Smooth muscle cell (in vitro differentiated cells): ENCODE measurements around the gene CLDN11. TPM values are rescaled to one million over a fixed set of nuclear protein-coding genes. Genes with fewer than 3 reads are reported as not detected.

Experiments used
- DNase-seq: peaks from one replicate; lab custom pipeline; 2025; ENCODE audit not compliant: unreplicated experiment; lab: John Stamatoyannopoulos, UW
- H2AFZ ChIP-seq: fragments of 200-600 bp; sonication (generic); 2 replicates; pipeline ENCODE4 v1.6.0; 2016; ENCODE audit warnings: antibody characterized with exemption, low read depth, mild to moderate bottlenecking
- H3F3A ChIP-seq: fragments of 200-600 bp; sonication (generic); 2 replicates; pipeline ENCODE4 v1.6.0; 2017; ENCODE audit warnings: antibody characterized with exemption, low read depth
- H3K27ac ChIP-seq: fragments of 200-600 bp; sonication (generic); 2 replicates; pipeline ENCODE4 v1.5.1; 2016; ENCODE audit warnings: low read depth, mild to moderate bottlenecking
- H3K27me3 ChIP-seq: fragments of 200-600 bp; sonication (generic); 2 replicates; pipeline ENCODE4 v1.6.1; 2016; ENCODE audit warnings: low read depth, mild to moderate bottlenecking
- H3K36me3 ChIP-seq: fragments of 200-600 bp; sonication (generic); 2 replicates; pipeline ENCODE4 v1.5.1; 2016; ENCODE audit warnings: low read depth
- H3K4me1 ChIP-seq: fragments of 200-600 bp; sonication (generic); 2 replicates; pipeline ENCODE4 v1.5.1; 2016; ENCODE audit warnings: low read depth
- H3K4me2 ChIP-seq: fragments of 200-600 bp; sonication (generic); 2 replicates; pipeline ENCODE4 v1.6.0; 2016; ENCODE audit warnings: mild to moderate bottlenecking
- H3K4me3 ChIP-seq: fragments of 200-600 bp; sonication (generic); 2 replicates; pipeline ENCODE4 v1.5.1; 2016; ENCODE audit warnings: mild to moderate bottlenecking
- H3K79me2 ChIP-seq: fragments of 200-600 bp; sonication (generic); 2 replicates; pipeline ENCODE4 v1.6.0; 2016; ENCODE audit warnings: low read depth, mild to moderate bottlenecking
- H3K9ac ChIP-seq: fragments of 200-600 bp; sonication (generic); 2 replicates; pipeline ENCODE4 v1.6.0; 2016; ENCODE audit warnings: low read depth
- H3K9me3 ChIP-seq: fragments of 200-600 bp; sonication (generic); replicated peaks from 2 replicates; pipeline ENCODE4 v1.5.1; 2016; ENCODE audit warnings: low read depth
- H4K20me1 ChIP-seq: fragments of 200-600 bp; sonication (generic); 2 replicates; pipeline ENCODE4 v1.6.0; 2016; ENCODE audit warnings: low read depth
- CTCF ChIP-seq: fragments of 200-600 bp; sonication (generic); IDR thresholded peaks from 2 replicates; pipeline ENCODE4 v1.5.1; 2017; ENCODE audit warnings: borderline replicate concordance, mild to moderate bottlenecking, antibody characterized with exemption; ENCODE audit not compliant: insufficient read depth, poor library complexity, severe bottlenecking
- WGBS: methylation state at CpG from one replicate; pipeline ENCODE4 v1.1.7; 2016; ENCODE audit warnings: low lambda C conversion rate; 5-methylcytosine and 5-hydroxymethylcytosine counted together
- polyA plus RNA-seq: library from polyadenylated mRNA; unstranded; fragments of >200 nt; fragmentation: Nextera tagmentation; extraction: Ambion mirVana; gene quantifications from 2 replicates; pipeline ENCODE4 v1.2.1, GENCODE V29; 2016
- total RNA-seq: library from RNA; depleted of rRNA; stranded (reverse); fragments of >200 nt; gene quantifications from 2 replicates; pipeline ENCODE4 v1.2.3, GENCODE V29; 2014

CLDN11 gene
- total and polyA plus RNA-seq, 2 experiments from 2014 or later = 1.0 to 4.2 TPM

GRCh38 chr3:170450039-170450438 lies 31.4 kb downstream of the CLDN11 start:
- no peak overlapping the region for H3K27ac ChIP-seq

GRCh38 chr3:170454509-170454908 lies 35.8 kb downstream of the CLDN11 start:
- no peaks in the 10 kb centered on the region for H3K4me1 ChIP-seq
- 88% methylated on average over 6 of the region's 6 CpGs for WGBS
- DNase-seq = no peak

More at GRCh38 chr3:170450039-170450438, 31.4 kb downstream of the CLDN11 start:
- H2AFZ ChIP-seq = no peak overlapping the region
- TF ChIP-seq CTCF = no peak
- no peaks in the 10 kb centered on the region for H3K27me3 ChIP-seq
- H3K4me1 ChIP-seq = no peaks in the 10 kb centered on the region
- H4K20me1 ChIP-seq = no peaks in the 10 kb centered on the region
- no peaks in the 10 kb centered on the region for H3K79me2 ChIP-seq
- no peak for DNase-seq
- no peak overlapping the region for H3K4me3 ChIP-seq
- no peaks in the 10 kb centered on the region for H3K9me3 ChIP-seq
- H3F3A ChIP-seq = no peaks in the 10 kb centered on the region
- no peak overlapping the region for H3K4me2 ChIP-seq
- WGBS = 95% methylated on average over 2 of the region's 2 CpGs
- no peak overlapping the region for H3K9ac ChIP-seq
- no peaks in the 10 kb centered on the region for H3K36me3 ChIP-seq

DNA sequence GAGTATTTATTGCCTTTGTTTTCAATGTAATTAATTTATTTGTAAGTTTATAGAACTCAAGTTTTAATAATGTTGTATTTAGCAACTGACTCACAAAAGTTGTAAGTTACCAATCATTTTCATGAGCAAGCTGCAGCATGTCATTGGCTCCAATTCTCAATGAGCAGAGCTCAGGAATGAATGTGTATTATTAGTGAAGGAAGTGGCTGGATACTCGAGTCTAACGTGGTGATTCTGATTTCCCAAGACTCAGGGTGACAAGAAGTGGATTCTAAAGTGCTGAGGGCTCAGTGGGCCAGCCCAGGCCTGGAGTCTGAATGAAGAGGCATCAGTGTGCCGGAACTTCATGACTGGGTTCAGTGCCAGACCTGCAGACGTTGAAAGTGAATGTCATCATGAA lies 39.6 kb downstream of the CLDN11 start:
- H3F3A ChIP-seq = no peaks in the 10 kb centered on the region
- H2AFZ ChIP-seq = no peak overlapping the region
- no peak overlapping the region for H3K27ac ChIP-seq
- H3K4me3 ChIP-seq = no peak overlapping the region
- no peaks in the 10 kb centered on the region for H3K4me1 ChIP-seq
- DNase-seq = no peak
- no peaks in the 10 kb centered on the region for H4K20me1 ChIP-seq
- no peak overlapping the region for H3K4me2 ChIP-seq
- no peak overlapping the region for H3K9ac ChIP-seq
- 60% methylated on average over 4 of the region's 4 CpGs for WGBS
- H3K79me2 ChIP-seq = no peaks in the 10 kb centered on the region
- TF ChIP-seq CTCF = no peak
- H3K36me3 ChIP-seq = no peaks in the 10 kb centered on the region
- H3K9me3 ChIP-seq = no peaks in the 10 kb centered on the region
- H3K27me3 ChIP-seq = peaks cover 3% of the 10 kb centered on the region

More at GRCh38 chr3:170454509-170454908, 35.8 kb downstream of the CLDN11 start:
- no peak overlapping the region for H3K27ac ChIP-seq
- H2AFZ ChIP-seq = no peak overlapping the region
- no peak overlapping the region for H3K4me2 ChIP-seq
- TF ChIP-seq CTCF = no peak
- no peaks in the 10 kb centered on the region for H3K9me3 ChIP-seq
- no peaks in the 10 kb centered on the region for H3K36me3 ChIP-seq
- H3K79me2 ChIP-seq = no peaks in the 10 kb centered on the region
- no peak overlapping the region for H3K9ac ChIP-seq
- no peaks in the 10 kb centered on the region for H4K20me1 ChIP-seq
- no peaks in the 10 kb centered on the region for H3F3A ChIP-seq
- H3K4me3 ChIP-seq = no peak overlapping the region
- peaks cover 3% of the 10 kb centered on the region for H3K27me3 ChIP-seq

DNA sequence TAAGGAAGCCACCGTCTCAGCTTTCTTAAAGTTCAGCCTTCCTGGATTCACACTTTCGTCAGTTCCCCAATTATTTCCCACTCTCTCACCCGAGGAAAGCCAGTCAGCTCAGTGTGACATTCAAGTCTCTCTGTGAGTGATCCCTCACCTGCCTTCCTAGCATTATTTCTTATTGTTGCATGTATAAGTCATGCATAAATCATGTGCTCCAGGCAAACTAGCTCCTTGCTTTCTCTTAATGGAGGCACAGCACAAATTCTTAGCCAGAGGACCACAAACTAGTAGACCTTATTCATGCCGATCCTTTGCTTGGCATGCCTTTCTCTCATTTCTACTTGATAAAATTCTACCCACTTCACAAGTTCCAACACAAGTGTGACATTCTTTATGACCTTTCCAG lies 44.3 kb downstream of the CLDN11 start:
- TF ChIP-seq CTCF = no peak

More for the DNA sequence above, 44.3 kb downstream of the CLDN11 start:
- Histone ChIP-seq H3K36me3 (no peaks in the 10 kb centered on the region), H3K4me2 (no peak overlapping the region), H3K27me3 (peaks cover 8% of the 10 kb centered on the region), H3K4me3 (no peak overlapping the region), H3K27ac (no peak overlapping the region), H4K20me1 (no peaks in the 10 kb centered on the region), H3F3A (no peaks in the 10 kb centered on the region), H2AFZ (no peak overlapping the region), H3K4me1 (no peaks in the 10 kb centered on the region), H3K9me3 (no peaks in the 10 kb centered on the region), H3K9ac (no peak overlapping the region), H3K79me2 (no peaks in the 10 kb centered on the region)
- WGBS = 84% methylated on average over 4 of the region's 4 CpGs
- DNase-seq = no peak
